ENCODE data around the gene ACLY. TPM values are rescaled to one million over a fixed set of nuclear protein-coding genes. Genes with fewer than 3 reads are reported as not detected.
"Not testable (repeated sequence)": the region's sequence is repeated elsewhere in the genome, so short reads cannot be mapped to it uniquely, and the experiment has no call there.

The ACLY gene
- total RNA-seq, 2 experiments from 2014 or later, result 142 to 153 TPM

- H3K27ac Mint-ChIP-seq, result no peak overlapping the region
- DNase-seq, result no peak
- H3K4me3 Mint-ChIP-seq, result no peak overlapping the region
- no peak for ATAC-seq (ENCODE audit: low read depth)
- peaks cover 20% of the 10 kb centered on the region for H3K36me3 Mint-ChIP-seq
- H3K27me3 Mint-ChIP-seq, result no peaks in the 10 kb centered on the region
- H3K4me1 Mint-ChIP-seq, result no peaks in the 10 kb centered on the region
- POLR2A ChIA-PET, result no interaction called here
- H3K9me3 Mint-ChIP-seq, result no peaks in the 10 kb centered on the region
Measured at GRCh38 chr17:41895617-41896016, 23.1 kb downstream of the ACLY start.

- no peaks in the 10 kb centered on the region for H3K9me3 Mint-ChIP-seq
- no peak for DNase-seq
- H3K27ac Mint-ChIP-seq, result no peak overlapping the region
- POLR2A ChIA-PET, result no interaction called here
- ATAC-seq (ENCODE audit: low read depth), result no peak
- no peaks in the 10 kb centered on the region for H3K27me3 Mint-ChIP-seq
- no peaks in the 10 kb centered on the region for H3K4me1 Mint-ChIP-seq
- H3K4me3 Mint-ChIP-seq, result no peak overlapping the region
- H3K36me3 Mint-ChIP-seq, result peaks cover 22% of the 10 kb centered on the region
Measured at GRCh38 chr17:41894791-41895331, 23.9 kb downstream of the ACLY start.

GRCh38 chr17:41893384-41893783 is 25.4 kb downstream of the ACLY start:
- POLR2A ChIA-PET, result interaction anchor here (0.7 kb wide), 2 partner anchors 12 to 36 kb away, joined by 4 read pairs; no protein-coding TSS in a partner anchor
- Mint-ChIP-seq H3K4me1 (no peaks in the 10 kb centered on the region), H3K27ac (no peak overlapping the region), H3K27me3 (no peaks in the 10 kb centered on the region), H3K4me3 (no peak overlapping the region), H3K36me3 (peaks cover 19% of the 10 kb centered on the region), H3K9me3 (no peaks in the 10 kb centered on the region)
- DNase-seq (no peak), ATAC-seq (ENCODE audit: low read depth) (no peak)

GRCh38 chr17:41892021-41892376 is 26.8 kb downstream of the ACLY start:
- ATAC-seq (ENCODE audit: low read depth) (no peak), DNase-seq (no peak)
- POLR2A ChIA-PET, result no interaction called here

GRCh38 chr17:41891135-41892020 is 27.4 kb downstream of the ACLY start:
- Mint-ChIP-seq H3K4me1 (no peaks in the 10 kb centered on the region), H3K9me3 (no peaks in the 10 kb centered on the region), H3K4me3 (no peak overlapping the region), H3K27me3 (no peaks in the 10 kb centered on the region), H3K27ac (no peak overlapping the region), H3K36me3 (peaks cover 25% of the 10 kb centered on the region)
- POLR2A ChIA-PET, result no interaction called here
- ATAC-seq (ENCODE audit: low read depth) (no peak), DNase-seq (no peak)

More at GRCh38 chr17:41892021-41892376, 26.8 kb downstream of the ACLY start:
- no peaks in the 10 kb centered on the region for H3K27me3 Mint-ChIP-seq
- no peak overlapping the region for H3K27ac Mint-ChIP-seq
- no peaks in the 10 kb centered on the region for H3K4me1 Mint-ChIP-seq
- no peaks in the 10 kb centered on the region for H3K9me3 Mint-ChIP-seq
- peaks cover 25% of the 10 kb centered on the region for H3K36me3 Mint-ChIP-seq
- H3K4me3 Mint-ChIP-seq, result no peak overlapping the region

GRCh38 chr17:41888332-41888965 is 30.3 kb downstream of the ACLY start:
- no peak overlapping the region for H3K4me3 Mint-ChIP-seq
- H3K4me1 Mint-ChIP-seq, result no peaks in the 10 kb centered on the region
- no peaks in the 10 kb centered on the region for H3K9me3 Mint-ChIP-seq
- peaks cover 26% of the 10 kb centered on the region for H3K36me3 Mint-ChIP-seq
- ATAC-seq (ENCODE audit: low read depth), result no peak
- no peaks in the 10 kb centered on the region for H3K27me3 Mint-ChIP-seq
- no peak for DNase-seq
- POLR2A ChIA-PET, result no interaction called here
- H3K27ac Mint-ChIP-seq, result no peak overlapping the region

- H3K4me3 Mint-ChIP-seq, result no peak overlapping the region
- POLR2A ChIA-PET, result no interaction called here
- ATAC-seq (ENCODE audit: low read depth), result no peak
- H3K27me3 Mint-ChIP-seq, result no peaks in the 10 kb centered on the region
- H3K9me3 Mint-ChIP-seq, result no peaks in the 10 kb centered on the region
- H3K36me3 Mint-ChIP-seq, result peaks cover 26% of the 10 kb centered on the region
- no peak for DNase-seq
- no peaks in the 10 kb centered on the region for H3K4me1 Mint-ChIP-seq
- no peak overlapping the region for H3K27ac Mint-ChIP-seq
Measured at GRCh38 chr17:41885733-41886132, 33.0 kb downstream of the ACLY start.

- no peak overlapping the region for H3K27ac Mint-ChIP-seq
- POLR2A ChIA-PET, result no interaction called here
- peaks cover 32% of the 10 kb centered on the region for H3K36me3 Mint-ChIP-seq
- no peaks in the 10 kb centered on the region for H3K9me3 Mint-ChIP-seq
- H3K27me3 Mint-ChIP-seq, result no peaks in the 10 kb centered on the region
- no peaks in the 10 kb centered on the region for H3K4me1 Mint-ChIP-seq
- DNase-seq (no peak), ATAC-seq (ENCODE audit: low read depth) (no peak)
- H3K4me3 Mint-ChIP-seq, result no peak overlapping the region
Measured at GRCh38 chr17:41882756-41883155, 36.0 kb downstream of the ACLY start.

- POLR2A ChIA-PET, result no interaction called here
- Mint-ChIP-seq H3K27ac (no peak overlapping the region), H3K4me1 (no peaks in the 10 kb centered on the region), H3K4me3 (no peak overlapping the region), H3K9me3 (no peaks in the 10 kb centered on the region), H3K36me3 (peaks cover 28% of the 10 kb centered on the region), H3K27me3 (no peaks in the 10 kb centered on the region)
- DNase-seq, result no peak
- ATAC-seq (ENCODE audit: low read depth), result no peak
Measured at GRCh38 chr17:41880130-41880529, 38.6 kb downstream of the ACLY start.

GRCh38 chr17:41874293-41874670 is 44.5 kb downstream of the ACLY start:
- not testable (repeated sequence) for H3K4me1 Mint-ChIP-seq

GRCh38 chr17:41873559-41874292 is 45.0 kb downstream of the ACLY start:
- Mint-ChIP-seq H3K9me3 (no peaks in the 10 kb centered on the region), H3K4me1 (peaks cover 7% of the 10 kb centered on the region), H3K4me3 (no peak overlapping the region), H3K36me3 (peaks cover 32% of the 10 kb centered on the region), H3K27ac (no peak overlapping the region), H3K27me3 (no peaks in the 10 kb centered on the region)
- no peak for ATAC-seq (ENCODE audit: low read depth)
- no peak for DNase-seq
- POLR2A ChIA-PET, result interaction anchor here (0.8 to 1.3 kb wide), 2 partner anchors 9 to 144 kb away, joined by 3 read pairs; partner anchors contain the start of genes DNAJC7 and KLHL11

More at GRCh38 chr17:41874293-41874670, 44.5 kb downstream of the ACLY start:
- H3K36me3 Mint-ChIP-seq, result peaks cover 31% of the 10 kb centered on the region
- H3K27me3 Mint-ChIP-seq; ATAC-seq (ENCODE audit: low read depth); H3K27ac Mint-ChIP-seq; H3K9me3 Mint-ChIP-seq; H3K4me3 Mint-ChIP-seq; DNase-seq: not testable (repeated sequence)
- POLR2A ChIA-PET, result interaction anchor here (1.3 kb wide), 1 partner anchor 144 kb away, joined by 3 read pairs; the partner anchor contains the start of gene DNAJC7

GRCh38 chr17:41871789-41872188 is 47.0 kb downstream of the ACLY start:
- Mint-ChIP-seq H3K27me3 (no peaks in the 10 kb centered on the region), H3K9me3 (no peaks in the 10 kb centered on the region), H3K27ac (no peak overlapping the region), H3K36me3 (peaks cover 31% of the 10 kb centered on the region), H3K4me1 (peaks cover 14% of the 10 kb centered on the region), H3K4me3 (no peak overlapping the region)
- POLR2A ChIA-PET, result interaction anchor here (1.1 kb wide), 1 partner anchor 9 kb away, joined by 3 read pairs; no protein-coding TSS in a partner anchor
- ATAC-seq (ENCODE audit: low read depth) (no peak), DNase-seq (no peak)

- no peaks in the 10 kb centered on the region for H3K27me3 Mint-ChIP-seq
- no peak for ATAC-seq (ENCODE audit: low read depth)
- H3K36me3 Mint-ChIP-seq, result peaks cover 31% of the 10 kb centered on the region
- no peaks in the 10 kb centered on the region for H3K9me3 Mint-ChIP-seq
- H3K27ac Mint-ChIP-seq, result peak overlapping the region; percentile 3
- H3K4me1 Mint-ChIP-seq, result peaks cover 15% of the 10 kb centered on the region
- POLR2A ChIA-PET, result no interaction called here
- no peak overlapping the region for H3K4me3 Mint-ChIP-seq
- no peak for DNase-seq
Measured at GRCh38 chr17:41870627-41871026, 48.1 kb downstream of the ACLY start.

Measured in activated naive CD8-positive, alpha-beta T cell treated with anti-CD3 and anti-CD28 coated beads, Interleukin-2, amount 10 ng/mL, durations not matched to agents 7 days and 5 days (primary cell).